Upper lobe of left lung (tissue), 6 donors: ENCODE data around the gene RBBP8NL. TPM values are rescaled to one million over a fixed set of nuclear protein-coding genes. Genes with fewer than 3 reads are reported as not detected.
A peak's percentile ranks its signal among the peaks of the same experiment; 100 is the strongest.

Source experiments
- ATAC-seq, 2 donors: fragments of 200-7000 bp; cut with Tn5 transposase; one replicate each; pipeline ENCODE4 v1.9.1; 2022; ENCODE audit warnings: mild to moderate bottlenecking in 2 of 2, moderate library complexity in 2 of 2; ENCODE audit not compliant: low FRiP score in 2 of 2
- DNase-seq, 2 donors: peaks; one replicate each; pipeline ENCODE4 v3.0.0-alpha.2; 2019 to 2020
- H3K27ac ChIP-seq, 4 donors: fragments of 200-600 bp; sonication (generic); one replicate each; pipeline ENCODE4 v1.5.1; 2016 to 2019
- H3K27me3 ChIP-seq, 4 donors: fragments of 200-600 bp; sonication (generic); one replicate each; pipeline ENCODE4 v1.5.1; 2017 to 2019
- H3K36me3 ChIP-seq, 4 donors: fragments of 200-600 bp; sonication (generic); one replicate each; pipeline ENCODE4 v1.5.1; 2016 to 2019
- H3K4me1 ChIP-seq, 4 donors: fragments of 200-600 bp; sonication (generic); one replicate each; pipeline ENCODE4 v1.5.1; 2018 to 2019
- H3K4me3 ChIP-seq, 4 donors: fragments of 200-600 bp; sonication (generic); one replicate each; pipeline ENCODE4 v1.5.1; 2017 to 2019; ENCODE audit warnings: mild to moderate bottlenecking in 2 of 4, moderate library complexity in 1 of 4
- H3K9me3 ChIP-seq, 4 donors: fragments of 200-600 bp; sonication (generic); one replicate each; pipeline ENCODE4 v1.5.1; 2018 to 2019
- CTCF ChIP-seq, 6 experiments: fragments of 450-650 bp in 4 of 6; fragments of 200-600 bp in 2 of 6; sonication (generic) in 2 of 6; IDR thresholded peaks; one replicate each; pipeline ENCODE4 v1.5.1; 2016 to 2019; ENCODE audit warnings: antibody characterized with exemption in 6 of 6
- EP300 ChIP-seq, 4 donors: sonication (generic); formaldehyde crosslinking; IDR thresholded peaks; one replicate each; pipeline ENCODE4 v1.5.1; 2017; ENCODE audit warnings: antibody characterized with exemption in 4 of 4, control low read depth in 2 of 4
- POLR2A ChIP-seq, 4 donors: fragments of 450-650 bp; IDR thresholded peaks; one replicate each; pipeline ENCODE4 v1.5.1; 2016 to 2017; ENCODE audit warnings: antibody characterized with exemption in 4 of 4, mild to moderate bottlenecking in 2 of 4
- POLR2AphosphoS5 ChIP-seq, 2 donors: sonication (generic); formaldehyde crosslinking; IDR thresholded peaks; one replicate each; pipeline ENCODE4 v1.5.1; 2017; ENCODE audit warnings: antibody characterized with exemption in 2 of 2
- WGBS, 2 donors: methylation state at CpG; one replicate each; pipeline ENCODE4 v1.1.5; 2017 to 2018; 5-methylcytosine and 5-hydroxymethylcytosine counted together
- total RNA-seq, 6 donors: library from RNA; depleted of rRNA in 4 of 6; stranded (reverse); fragments of >200 nt in 4 of 6; gene quantifications; one replicate each; pipeline versions ENCODE4 v1.1.0 to v1.2.1, GENCODE V29; 2016 to 2021
- donor health status: DM: no; HTN: no; CAD: no; lungs with moderate emphysema.
- donor health status: DM: no; HTN: yes; CAD: no; lungs with severe emphysema.

Gene RBBP8NL
- total RNA-seq, 6 donors from 2014 or later, result 0.51 to 6.3 (median 1.9) TPM; not detected in 1

- H3K27me3 ChIP-seq, result no peaks in the 10 kb centered on the region
- H3K4me1 ChIP-seq, result no peaks in the 10 kb centered on the region
- no peaks in the 10 kb centered on the region for H3K36me3 ChIP-seq
- TF ChIP-seq CTCF (IDR thresholded peaks at IDR 0.05), result no peak
- no peak for TF ChIP-seq POLR2A (IDR thresholded peaks at IDR 0.05)
- TF ChIP-seq EP300 (IDR thresholded peaks at IDR 0.05), result no peak
- no peak for TF ChIP-seq POLR2AphosphoS5 (IDR thresholded peaks at IDR 0.05)
- DNase-seq (peak in 1 of 2 donors; percentile 73), ATAC-seq (no peak)
- no peak overlapping the region for H3K4me3 ChIP-seq
- H3K9me3 ChIP-seq, result no peaks in the 10 kb centered on the region
- H3K27ac ChIP-seq, result no peak overlapping the region
- WGBS, 2 donors, result 70 to 79% methylated on average over 17 to 19 of the region's 19 CpGs
Observed at GRCh38 chr20:62466806-62467537, 39.6 kb upstream of the RBBP8NL start.

GRCh38 chr20:62466072-62466760 is 38.9 kb upstream of the RBBP8NL start:
- ATAC-seq (no peak), DNase-seq (peak in 1 of 2 donors; percentile 85)
- 86 to 88% methylated on average over 31 to 45 of the region's 48 CpGs for WGBS, 2 donors
- Histone ChIP-seq H3K9me3 (no peaks in the 10 kb centered on the region), H3K36me3 (no peaks in the 10 kb centered on the region), H3K4me1 (no peaks in the 10 kb centered on the region), H3K27me3 (no peaks in the 10 kb centered on the region), H3K27ac (no peak overlapping the region), H3K4me3 (no peak overlapping the region)
- no peak for TF ChIP-seq EP300 (IDR thresholded peaks at IDR 0.05)
- no peak for TF ChIP-seq CTCF (IDR thresholded peaks at IDR 0.05)
- no peak for TF ChIP-seq POLR2A (IDR thresholded peaks at IDR 0.05)
- no peak for TF ChIP-seq POLR2AphosphoS5 (IDR thresholded peaks at IDR 0.05)

- TF ChIP-seq POLR2AphosphoS5 (IDR thresholded peaks at IDR 0.05), result no peak
- no peak for TF ChIP-seq EP300 (IDR thresholded peaks at IDR 0.05)
- no peak for TF ChIP-seq POLR2A (IDR thresholded peaks at IDR 0.05)
- no peak for TF ChIP-seq CTCF (IDR thresholded peaks at IDR 0.05)
- H3K4me3 ChIP-seq, result no peak overlapping the region
- no peaks in the 10 kb centered on the region for H3K4me1 ChIP-seq
- H3K9me3 ChIP-seq, result no peaks in the 10 kb centered on the region
- no peak for DNase-seq
- ATAC-seq, result no peak
- no peaks in the 10 kb centered on the region for H3K27me3 ChIP-seq
- no peak overlapping the region for H3K27ac ChIP-seq
- H3K36me3 ChIP-seq, result no peaks in the 10 kb centered on the region
- 81 to 87% methylated on average over 6 to 9 of the region's 10 CpGs for WGBS, 2 donors
Observed at GRCh38 chr20:62464990-62465389, 37.7 kb upstream of the RBBP8NL start.

GRCh38 chr20:62464425-62464770 is 37.1 kb upstream of the RBBP8NL start:
- Histone ChIP-seq H3K9me3 (no peaks in the 10 kb centered on the region), H3K27me3 (no peaks in the 10 kb centered on the region), H3K36me3 (no peaks in the 10 kb centered on the region), H3K4me1 (no peaks in the 10 kb centered on the region), H3K27ac (no peak overlapping the region), H3K4me3 (no peak overlapping the region)
- TF ChIP-seq POLR2AphosphoS5 (IDR thresholded peaks at IDR 0.05) (no peak), POLR2A (IDR thresholded peaks at IDR 0.05) (no peak), CTCF (IDR thresholded peaks at IDR 0.05) (no peak), EP300 (IDR thresholded peaks at IDR 0.05) (no peak)
- DNase-seq (peak in 1 of 2 donors; percentile 70), ATAC-seq (no peak)
- 96 to 100% methylated on average over 1 to 9 of the region's 10 CpGs for WGBS, 2 donors
